Astrocyte of the spinal cord (primary cell): ENCODE data around the gene TOM1L2.

Experiments used
- DNase-seq: peaks from one replicate; pipeline ENCODE4 v3.0.0; 2011; ENCODE audit warnings: low read depth, low spot score
- H3K4me3 ChIP-seq: 2 replicates; pipeline ENCODE4 v1.5.1; 2011; ENCODE audit warnings: low read depth, mild to moderate bottlenecking, low read length, moderate library complexity
- CTCF ChIP-seq: IDR thresholded peaks from 2 replicates; pipeline ENCODE4 v1.5.1; 2012; ENCODE audit warnings: low read depth, mild to moderate bottlenecking, low read length, inconsistent platforms
- in situ Hi-C: cut with HindIII; loops from 2 replicates; pipeline ENCODE4 v1.10.0; 2017; ENCODE audit warnings: low sequenced_read_pairs

The TOM1L2 gene

GRCh38 chr17:17924131-17924856 lies 47.9 kb downstream of the TOM1L2 start:
- in situ Hi-C loops, result no loop called here
- no peak for TF ChIP-seq CTCF
- no peak overlapping the region for H3K4me3 ChIP-seq
- peak; percentile 55 for DNase-seq

- peak; percentile 76 for DNase-seq
- in situ Hi-C loops, result no loop called here
- no peak overlapping the region for H3K4me3 ChIP-seq
- TF ChIP-seq CTCF, result no peak
These were observed 50.1 kb downstream of the TOM1L2 start for GRCh38 chr17:17922070-17922614.

- no peak overlapping the region for H3K4me3 ChIP-seq
- DNase-seq, result peak; percentile 92
- in situ Hi-C loops, result no loop called here
- TF ChIP-seq CTCF, result no peak
These were observed 50.8 kb downstream of the TOM1L2 start for GRCh38 chr17:17921192-17922069.

GRCh38 chr17:17919169-17920107 lies 52.8 kb downstream of the TOM1L2 start:
- peak; percentile 87 for TF ChIP-seq CTCF
- in situ Hi-C loops, result no loop called here
- DNase-seq, result peak; percentile 82

GRCh38 chr17:17917394-17917793 lies 54.8 kb downstream of the TOM1L2 start:
- no peak for TF ChIP-seq CTCF
- no peak for DNase-seq
- H3K4me3 ChIP-seq, result no peak overlapping the region
- in situ Hi-C loops, result no loop called here

More at GRCh38 chr17:17919169-17920107, 52.8 kb downstream of the TOM1L2 start:
- no peak overlapping the region for H3K4me3 ChIP-seq

GRCh38 chr17:17915183-17915582 lies 57.0 kb downstream of the TOM1L2 start:
- TF ChIP-seq CTCF, result no peak
- DNase-seq, result no peak
- H3K4me3 ChIP-seq, result no peak overlapping the region
- in situ Hi-C loops, result no loop called here
